Measurements from ENCODE around the gene CDK2AP2.
"Not testable (repeated sequence)": the region's sequence is repeated elsewhere in the genome, so short reads cannot be mapped to it uniquely, and the experiment has no call there.

The CDK2AP2 gene

GRCh38 chr11:67523556-67524479, 15.9 kb upstream of the CDK2AP2 start:
- no peak for DNase-seq (ENCODE audit: low spot score)

GRCh38 chr11:67522844-67523555, 15.0 kb upstream of the CDK2AP2 start, which contains the start of gene CABP2:
CABP2 (minus strand) TSS chr11:67523446; CDS start chr11:67523326, 120 bp downstream.
- DNase-seq (ENCODE audit: low spot score) = no peak

- no peak for DNase-seq (ENCODE audit: low spot score)
Observed at GRCh38 chr11:67522338-67522737, 14.4 kb upstream of the CDK2AP2 start.

GRCh38 chr11:67521924-67522323, 14.0 kb upstream of the CDK2AP2 start:
- no peak for DNase-seq (ENCODE audit: low spot score)

GRCh38 chr11:67520856-67521824, 13.2 kb upstream of the CDK2AP2 start:
- DNase-seq (ENCODE audit: low spot score) = no peak

- no peak for DNase-seq (ENCODE audit: low spot score)
Observed at GRCh38 chr11:67519726-67520125, 11.8 kb upstream of the CDK2AP2 start.

GRCh38 chr11:67517784-67518552, 10.0 kb upstream of the CDK2AP2 start:
- no peak for DNase-seq (ENCODE audit: low spot score)

- DNase-seq (ENCODE audit: low spot score) = no peak
Observed at GRCh38 chr11:67516806-67517205, 8.8 kb upstream of the CDK2AP2 start.

GRCh38 chr11:67514116-67514515, 6.2 kb upstream of the CDK2AP2 start:
- DNase-seq (ENCODE audit: low spot score) = no peak

GRCh38 chr11:67511558-67511957, 3.6 kb upstream of the CDK2AP2 start:
- not testable (repeated sequence) for DNase-seq (ENCODE audit: low spot score)

GRCh38 chr11:67510023-67510345, 2.0 kb upstream of the CDK2AP2 start:
- DNase-seq (ENCODE audit: low spot score) = no peak

- peak; percentile 99 for DNase-seq (ENCODE audit: low spot score)
Observed at GRCh38 chr11:67508486-67509121, 642 bp upstream of the CDK2AP2 start.

- no peak for DNase-seq (ENCODE audit: low spot score)
Observed at GRCh38 chr11:67507242-67507863, 609 bp downstream of the CDK2AP2 start.

GRCh38 chr11:67506426-67507051, 1.4 kb downstream of the CDK2AP2 start:
- no peak for DNase-seq (ENCODE audit: low spot score)

GRCh38 chr11:67505605-67506396, 2.2 kb downstream of the CDK2AP2 start:
- DNase-seq (ENCODE audit: low spot score) = peak; percentile 85

- peak; percentile 92 for DNase-seq (ENCODE audit: low spot score)
Observed at GRCh38 chr11:67504950-67505581, 2.9 kb downstream of the CDK2AP2 start, which contains the start of gene PITPNM1. PITPNM1 (minus strand) TSS chr11:67505363; CDS start chr11:67504180, 1,183 bp downstream.

- DNase-seq (ENCODE audit: low spot score) = peak; percentile 77
Observed at GRCh38 chr11:67504005-67504949, 3.7 kb downstream of the CDK2AP2 start.
